BLaER1 treated with 17β-estradiol and CSF1 and Interleukin-3, amounts not matched to agents 10 nM and 100 nM (cell line): ENCODE data around the gene RALA.

Experiments
- H3K27ac ChIP-seq, 11 experiments: shearing (Covaris generic); formaldehyde crosslinking; 2 replicates each; pipeline ENCODE4 v1.8.1; 2022
- H3K27me3 ChIP-seq, 11 experiments: shearing (Covaris generic); formaldehyde crosslinking; 2 replicates each; pipeline ENCODE4 v1.8.1; 2022
- H3K36me3 ChIP-seq, 11 experiments: shearing (Covaris generic); formaldehyde crosslinking; 2 replicates each; pipeline ENCODE4 v1.8.1; 2022
- H3K4me1 ChIP-seq, 10 experiments: shearing (Covaris generic); formaldehyde crosslinking; 2 replicates each; pipeline ENCODE4 v1.8.1; 2022
- H3K4me2 ChIP-seq, 11 experiments: shearing (Covaris generic); formaldehyde crosslinking; 2 replicates each; pipeline ENCODE4 v1.8.1; 2022
- H3K4me3 ChIP-seq, 10 experiments: shearing (Covaris generic); formaldehyde crosslinking; 2 replicates each; pipeline ENCODE4 v1.8.1; 2022
- H3K9ac ChIP-seq, 11 experiments: shearing (Covaris generic); formaldehyde crosslinking; 2 replicates each; pipeline ENCODE4 v1.8.1; 2022
- H3K9me3 ChIP-seq, 11 experiments: shearing (Covaris generic); formaldehyde crosslinking; replicated peaks in 1 of 11; 2 replicates each; pipeline ENCODE4 v1.8.1; 2022
- H4K20me1 ChIP-seq, 11 experiments: shearing (Covaris generic); formaldehyde crosslinking; 2 replicates each; pipeline ENCODE4 v1.8.1; 2022
- Cebpa-rat ChIP-seq, 11 experiments: shearing (Covaris generic); IDR thresholded peaks; 2 replicates each; pipeline ENCODE4 v1.8.1; 2022

RALA gene

GRCh38 chr7:39624935-39625694 lies 1.7 kb downstream of the RALA start:
- H3K27ac ChIP-seq, result peak overlapping the region in 3 of 11 experiments; percentile 96 to 99 (median 98); a peak in 6 of 22 replicates
- H3K4me3 ChIP-seq, result peak overlapping the region; percentile 84 to 99 (median 93); a peak in 19 of 20 replicates
- H3K9me3 ChIP-seq, result peaks cover 0 to 7% (median 3%) of the 10 kb centered on the region in 11 experiments; a peak in 13 of 22 replicates
- TF ChIP-seq Cebpa-rat (IDR thresholded peaks at IDR 0.05), result no peak
- H3K4me2 ChIP-seq, result peak overlapping the region; percentile 77 to 99 (median 95)
- peak overlapping the region; percentile 85 to 99 (median 93); a peak in 16 of 22 replicates for H3K9ac ChIP-seq
- H4K20me1 ChIP-seq, result peaks cover 0 to 52% (median 24%) of the 10 kb centered on the region in 11 experiments; a peak in 13 of 22 replicates
- H3K4me1 ChIP-seq, result peaks cover 35 to 68% (median 44%) of the 10 kb centered on the region in 10 experiments
- H3K27me3 ChIP-seq, result no peaks in the 10 kb centered on the region
- peaks cover 4 to 21% (median 11%) of the 10 kb centered on the region in 11 experiments for H3K36me3 ChIP-seq

GRCh38 chr7:39631736-39632308 lies 8.4 kb downstream of the RALA start:
- Histone ChIP-seq H3K4me2 (no peak overlapping the region), H3K27ac (no peak overlapping the region), H3K4me1 (peaks cover 14 to 45% (median 21%) of the 10 kb centered on the region in 10 experiments), H3K4me3 (no peak overlapping the region), H3K9me3 (peaks cover 12 to 27% (median 15%) of the 10 kb centered on the region in 11 experiments; a peak in 17 of 22 replicates), H3K36me3 (peaks cover 52 to 85% (median 60%) of the 10 kb centered on the region in 11 experiments), H4K20me1 (peaks cover 0 to 99% (median 8%) of the 10 kb centered on the region in 11 experiments; a peak in 14 of 22 replicates), H3K27me3 (no peaks in the 10 kb centered on the region), H3K9ac (no peak overlapping the region)
- TF ChIP-seq Cebpa-rat (IDR thresholded peaks at IDR 0.05), result no peak

DNA sequence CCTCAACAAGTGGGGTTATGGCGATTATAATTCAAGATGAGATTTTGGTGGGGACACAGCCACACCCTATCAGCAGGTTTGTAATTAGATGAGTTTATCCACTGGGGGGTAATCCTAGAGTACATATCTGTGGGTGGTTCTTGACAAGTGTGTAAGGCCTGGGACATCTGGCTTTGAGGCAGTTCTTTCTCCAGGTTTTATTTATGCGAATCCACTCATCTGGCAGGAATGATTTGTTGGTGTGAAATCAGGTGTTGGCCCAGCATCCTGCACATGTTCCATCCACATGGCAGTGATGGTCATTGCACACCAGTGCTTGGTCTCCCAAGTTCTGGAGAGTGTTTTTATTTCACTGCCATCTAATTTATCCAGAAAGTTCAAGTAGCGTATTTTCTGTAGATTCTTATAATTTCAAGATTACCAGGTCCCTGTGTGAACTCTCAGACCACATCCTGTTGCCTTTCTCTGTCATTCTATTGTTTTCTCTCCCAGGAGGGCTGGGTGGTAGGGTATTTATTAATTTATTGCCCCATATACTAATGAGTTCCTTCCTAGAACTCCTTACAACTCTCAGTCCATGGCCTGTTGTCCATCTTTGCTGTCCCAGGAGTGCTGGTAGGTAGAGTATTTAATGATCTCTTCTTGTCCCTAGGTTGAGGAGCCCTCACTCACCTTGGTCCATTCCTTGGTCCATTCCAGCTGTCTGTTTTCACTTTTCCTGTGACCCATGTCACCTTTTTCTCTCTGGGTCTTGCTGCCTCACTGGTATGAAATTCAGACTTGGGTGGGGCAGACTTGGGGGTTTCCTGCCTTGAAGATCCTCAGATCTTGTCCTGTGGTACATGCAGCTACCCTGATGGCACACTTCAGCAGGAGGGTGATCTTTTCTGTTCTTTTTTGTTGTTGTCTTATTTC lies 10.4 kb downstream of the RALA start:
- Histone ChIP-seq H3K4me2 (peak overlapping the region; percentile 2 to 69 (median 59); a peak in 21 of 22 replicates), H3K4me1 (peaks cover 14 to 25% (median 17%) of the 10 kb centered on the region in 10 experiments)

DNA sequence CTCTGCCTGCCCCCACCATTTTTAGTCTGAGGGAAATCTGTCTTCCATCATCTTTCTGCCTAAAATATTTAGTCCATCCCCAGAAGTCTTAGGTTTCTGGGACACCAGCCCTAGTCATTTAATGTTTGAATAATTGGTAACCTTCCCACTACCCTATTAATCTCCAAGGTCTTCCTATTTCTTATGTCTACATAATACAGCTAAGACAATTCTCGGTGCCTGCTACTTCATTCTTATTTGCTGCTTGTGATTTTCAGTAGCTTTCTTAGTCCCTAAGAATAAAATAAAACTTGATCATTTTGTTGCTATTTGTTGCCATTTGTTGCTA lies 11.1 kb downstream of the RALA start:
- H3K9me3 ChIP-seq, result peaks cover 12 to 43% (median 28%) of the 10 kb centered on the region in 11 experiments; a peak in 19 of 22 replicates
- no peak overlapping the region for H3K9ac ChIP-seq
- H4K20me1 ChIP-seq, result peaks cover 0 to 99% (median 8%) of the 10 kb centered on the region in 11 experiments; a peak in 13 of 22 replicates
- H3K27ac ChIP-seq, result peak overlapping the region in 2 of 11 experiments; percentile 30 to 35; a peak in 1 of 22 replicates
- no peak overlapping the region for H3K4me3 ChIP-seq
- H3K36me3 ChIP-seq, result peaks cover 60 to 100% (median 74%) of the 10 kb centered on the region in 11 experiments
- no peak for TF ChIP-seq Cebpa-rat (IDR thresholded peaks at IDR 0.05)
- peak overlapping the region in 7 of 11 experiments; percentile 2 to 65 (median 61); a peak in 10 of 22 replicates for H3K4me2 ChIP-seq
- no peaks in the 10 kb centered on the region for H3K27me3 ChIP-seq
- peaks cover 14 to 30% (median 17%) of the 10 kb centered on the region in 10 experiments for H3K4me1 ChIP-seq

More for the DNA sequence above, 10.4 kb downstream of the RALA start:
- peaks cover 60 to 100% (median 69%) of the 10 kb centered on the region in 11 experiments for H3K36me3 ChIP-seq
- no peak overlapping the region for H3K4me3 ChIP-seq
- H3K27ac ChIP-seq, result peak overlapping the region in 4 of 11 experiments; percentile 4 to 35 (median 24); a peak in 3 of 22 replicates
- H3K9me3 ChIP-seq, result peaks cover 12 to 37% (median 26%) of the 10 kb centered on the region in 11 experiments; a peak in 19 of 22 replicates
- no peak for TF ChIP-seq Cebpa-rat (IDR thresholded peaks at IDR 0.05)
- H4K20me1 ChIP-seq, result peaks cover 0 to 99% (median 8%) of the 10 kb centered on the region in 11 experiments; a peak in 13 of 22 replicates
- no peak overlapping the region for H3K9ac ChIP-seq
- no peaks in the 10 kb centered on the region for H3K27me3 ChIP-seq

GRCh38 chr7:39637400-39637799 lies 14.0 kb downstream of the RALA start:
- Histone ChIP-seq H3K27ac (no peak overlapping the region), H3K27me3 (no peaks in the 10 kb centered on the region), H3K4me3 (no peak overlapping the region), H3K4me2 (no peak overlapping the region), H4K20me1 (peaks cover 0 to 100% (median 16%) of the 10 kb centered on the region in 11 experiments; a peak in 14 of 22 replicates), H3K9ac (no peak overlapping the region), H3K9me3 (peaks cover 0 to 28% (median 18%) of the 10 kb centered on the region in 11 experiments; a peak in 16 of 22 replicates), H3K4me1 (peaks cover 15 to 47% (median 18%) of the 10 kb centered on the region in 10 experiments), H3K36me3 (peaks cover 31 to 79% (median 53%) of the 10 kb centered on the region in 11 experiments)
- TF ChIP-seq Cebpa-rat (IDR thresholded peaks at IDR 0.05), result no peak

- Histone ChIP-seq H4K20me1 (peaks cover 0 to 100% (median 22%) of the 10 kb centered on the region in 11 experiments; a peak in 14 of 22 replicates), H3K27ac (no peak overlapping the region)
- no peak for TF ChIP-seq Cebpa-rat (IDR thresholded peaks at IDR 0.05)
Measured at GRCh38 chr7:39637963-39638485, 14.7 kb downstream of the RALA start.

DNA sequence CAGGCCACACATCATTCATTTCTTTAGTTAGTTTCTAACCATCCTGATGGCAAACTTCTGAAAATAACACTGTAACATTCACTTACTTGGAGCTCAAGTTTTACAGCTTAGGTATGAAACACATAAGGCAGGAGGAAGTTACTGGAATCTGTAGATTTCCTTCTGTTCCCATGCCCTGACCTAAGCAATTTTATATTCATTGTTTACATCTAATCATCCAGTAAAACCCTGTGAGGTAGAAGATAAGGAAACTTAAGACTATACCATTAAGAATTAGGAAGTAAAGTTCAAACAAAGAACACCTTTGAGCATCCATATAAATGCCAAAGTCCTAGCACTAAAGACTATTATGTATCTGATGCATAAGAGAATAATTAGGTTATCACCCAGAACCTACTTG lies 19.5 kb downstream of the RALA start:
- peaks cover 9 to 44% (median 27%) of the 10 kb centered on the region in 11 experiments; a peak in 20 of 22 replicates for H3K36me3 ChIP-seq
- H3K27me3 ChIP-seq, result no peaks in the 10 kb centered on the region
- peaks cover 0 to 100% (median 43%) of the 10 kb centered on the region in 11 experiments; a peak in 14 of 22 replicates for H4K20me1 ChIP-seq
- peaks cover 0 to 27% (median 19%) of the 10 kb centered on the region in 11 experiments; a peak in 14 of 22 replicates for H3K9me3 ChIP-seq
- no peak overlapping the region for H3K27ac ChIP-seq
- no peak for TF ChIP-seq Cebpa-rat (IDR thresholded peaks at IDR 0.05)
- peak overlapping the region in 2 of 11 experiments; percentile 22 to 32; a peak in 3 of 22 replicates for H3K4me2 ChIP-seq
- no peak overlapping the region for H3K9ac ChIP-seq
- peaks cover 0 to 44% (median 1%) of the 10 kb centered on the region in 10 experiments; a peak in 6 of 20 replicates for H3K4me1 ChIP-seq
- no peak overlapping the region for H3K4me3 ChIP-seq

More at GRCh38 chr7:39637963-39638485, 14.7 kb downstream of the RALA start:
- H3K4me3 ChIP-seq, result no peak overlapping the region
- H3K9me3 ChIP-seq, result peaks cover 0 to 28% (median 18%) of the 10 kb centered on the region in 11 experiments; a peak in 14 of 22 replicates
- H3K36me3 ChIP-seq, result peaks cover 27 to 72% (median 47%) of the 10 kb centered on the region in 11 experiments
- H3K9ac ChIP-seq, result no peak overlapping the region
- no peaks in the 10 kb centered on the region for H3K27me3 ChIP-seq
- H3K4me2 ChIP-seq, result no peak overlapping the region
- peaks cover 13 to 47% (median 16%) of the 10 kb centered on the region in 10 experiments for H3K4me1 ChIP-seq
